ENCODE results near the gene GUCY2D.
"Not testable (repeated sequence)": the region's sequence is repeated elsewhere in the genome, so short reads cannot be mapped to it uniquely, and the experiment has no call there.

GUCY2D gene

DNA sequence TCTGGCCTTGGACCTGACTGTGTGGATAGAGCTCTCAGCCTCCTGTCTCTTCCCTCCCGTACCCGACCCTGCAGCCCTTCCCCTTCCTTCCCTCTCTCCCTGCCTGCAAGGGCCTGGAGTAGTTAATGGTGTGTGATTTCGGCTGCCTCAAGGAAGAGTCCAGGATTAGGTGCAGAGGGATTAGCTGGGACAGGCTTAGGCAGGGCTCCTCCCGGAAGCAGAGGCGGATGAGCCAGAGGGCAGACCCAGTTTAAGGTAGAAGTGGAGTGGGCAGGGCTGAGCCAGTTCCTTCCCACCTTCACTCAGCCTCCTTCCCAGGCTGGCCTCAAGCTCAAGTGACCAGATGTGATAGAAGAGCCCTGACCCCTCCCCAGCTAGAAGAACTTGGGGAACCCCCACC lies 16.8 kb downstream of the GUCY2D start:
- DNase-seq = no peak

GRCh38 chr17:8019665-8020650 lies 17.5 kb downstream of the GUCY2D start:
- no peak for DNase-seq

DNA sequence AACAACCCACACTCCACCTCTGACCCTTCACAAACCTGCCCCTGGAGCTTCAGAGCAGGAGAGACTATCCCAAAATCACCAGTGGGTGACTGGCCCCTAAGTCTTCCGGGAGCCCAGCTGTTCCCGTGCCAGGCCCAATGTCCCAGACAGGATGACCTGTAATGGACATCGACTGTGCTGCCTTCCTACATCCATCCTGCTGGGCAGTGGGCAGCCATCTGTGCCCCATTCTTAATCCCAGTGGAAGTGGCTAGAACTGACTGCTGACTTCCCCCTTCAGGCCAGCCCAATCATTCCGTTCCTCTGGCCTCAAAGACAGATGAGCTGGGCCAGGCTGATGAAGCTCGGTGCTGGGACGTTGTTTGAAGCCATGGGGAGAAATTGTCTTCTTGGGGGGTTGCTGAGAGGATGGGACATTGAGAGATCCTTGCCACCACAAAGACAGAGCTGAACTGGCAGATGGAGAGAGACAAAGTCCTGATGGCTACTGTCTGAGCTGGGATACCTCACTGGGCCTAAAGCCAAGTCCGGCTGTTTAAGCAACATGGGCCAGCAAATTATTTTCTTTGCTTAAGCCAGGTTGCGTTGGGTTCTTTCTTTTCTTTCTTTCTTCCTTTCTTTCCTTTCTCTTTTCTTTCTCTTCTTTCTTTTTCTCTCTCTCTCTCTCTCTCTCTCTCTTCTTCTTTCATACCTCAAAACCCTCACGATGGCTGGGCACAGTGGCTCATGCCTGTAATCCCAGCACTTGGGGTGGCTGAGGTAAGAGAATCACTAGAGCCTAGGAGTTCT lies 18.6 kb downstream of the GUCY2D start:
- no peak for DNase-seq

DNA sequence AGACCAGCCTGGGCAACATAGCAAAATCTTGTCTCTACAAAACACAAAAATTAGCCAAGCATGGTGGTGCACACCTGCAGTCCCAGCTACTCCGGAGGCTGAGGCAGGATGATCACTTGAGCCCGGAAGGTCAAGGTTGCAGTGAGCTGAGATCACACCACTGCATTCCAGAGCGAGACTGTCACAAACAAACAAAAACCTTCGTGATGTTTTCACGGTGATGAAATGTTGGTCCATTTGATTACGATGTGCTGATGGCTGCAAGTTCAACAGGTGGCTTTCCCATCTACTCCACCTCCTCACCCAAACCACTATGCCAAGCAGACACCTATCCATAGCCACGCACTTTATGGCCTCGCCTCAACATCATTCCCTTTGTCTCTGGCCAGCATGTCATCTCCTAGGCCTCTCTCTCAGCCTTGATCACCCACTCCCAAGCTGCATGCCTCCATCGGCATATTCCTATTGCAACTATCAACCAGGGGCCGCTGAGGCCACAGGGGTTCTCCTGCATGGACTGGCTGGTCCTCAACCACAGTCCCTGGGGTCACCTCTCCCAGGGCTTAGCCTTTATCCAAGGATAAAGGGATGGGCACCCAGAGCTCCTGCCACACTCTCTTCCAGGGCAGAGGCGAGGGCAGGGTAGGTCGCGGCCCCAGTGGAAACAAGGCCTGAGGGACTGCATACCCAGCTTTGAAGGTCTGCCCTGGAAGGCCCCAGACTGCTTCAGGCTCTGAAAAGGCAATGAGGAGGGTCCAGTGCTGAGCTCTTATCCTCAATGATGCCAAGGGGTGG lies 19.3 kb downstream of the GUCY2D start:
- no peak for DNase-seq

GRCh38 chr17:8022360-8023003 lies 20.1 kb downstream of the GUCY2D start:
- no peak for DNase-seq

DNA sequence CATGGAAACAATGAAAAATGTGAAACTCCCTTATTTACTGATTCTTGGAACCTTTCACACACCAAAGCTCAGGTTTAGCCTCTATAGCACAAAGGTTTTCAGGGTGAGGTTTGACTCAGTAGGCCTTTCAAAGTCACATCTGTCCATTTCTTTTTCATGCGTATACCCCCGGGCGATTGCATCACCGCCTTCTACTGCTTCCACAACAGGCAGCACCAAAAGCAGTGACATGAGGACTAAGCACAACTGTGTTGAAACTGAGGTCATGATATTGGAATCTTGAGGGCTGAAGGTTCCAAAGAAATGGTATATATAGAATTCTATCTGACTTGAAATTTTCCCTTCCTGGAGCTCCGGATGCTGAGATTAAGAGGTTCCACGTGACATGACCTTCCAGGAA lies 21.7 kb downstream of the GUCY2D start:
- not testable (repeated sequence) for DNase-seq

DNA sequence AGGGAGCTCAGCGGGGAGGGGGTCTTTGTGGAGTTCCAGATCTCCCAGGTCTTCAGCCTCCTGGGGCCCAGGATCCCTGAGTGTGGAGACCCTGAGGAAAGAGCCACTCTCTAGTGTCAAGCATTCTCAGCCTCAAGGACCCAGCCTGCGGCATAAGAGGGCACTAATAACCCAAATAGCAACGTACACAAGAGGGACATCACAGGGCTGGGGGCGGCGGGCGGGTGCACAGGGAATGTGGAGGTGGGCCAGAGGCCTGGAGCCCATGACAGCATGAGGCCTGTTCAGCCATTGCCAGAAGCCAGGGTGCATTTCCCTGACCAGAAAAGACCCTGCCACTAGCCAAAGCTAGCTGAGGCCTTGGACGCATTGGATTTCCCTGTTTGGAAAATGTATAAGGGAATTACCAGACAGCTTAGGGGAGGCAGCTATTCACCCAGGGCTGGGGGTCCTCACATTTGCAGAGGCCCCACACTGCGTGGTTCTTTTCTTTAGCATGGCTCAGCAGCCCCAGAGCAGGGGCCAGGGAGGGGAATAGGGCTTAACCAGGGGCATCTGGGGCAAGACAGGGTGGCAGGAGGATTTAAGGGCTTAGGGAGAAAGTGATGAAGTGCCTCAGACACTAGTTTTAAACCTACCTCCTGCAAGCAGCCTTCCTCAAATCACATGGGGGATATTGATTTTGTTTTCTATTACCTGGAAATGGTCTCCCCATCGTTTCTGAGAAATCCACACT lies 22.9 kb downstream of the GUCY2D start:
- no peak for DNase-seq

DNA sequence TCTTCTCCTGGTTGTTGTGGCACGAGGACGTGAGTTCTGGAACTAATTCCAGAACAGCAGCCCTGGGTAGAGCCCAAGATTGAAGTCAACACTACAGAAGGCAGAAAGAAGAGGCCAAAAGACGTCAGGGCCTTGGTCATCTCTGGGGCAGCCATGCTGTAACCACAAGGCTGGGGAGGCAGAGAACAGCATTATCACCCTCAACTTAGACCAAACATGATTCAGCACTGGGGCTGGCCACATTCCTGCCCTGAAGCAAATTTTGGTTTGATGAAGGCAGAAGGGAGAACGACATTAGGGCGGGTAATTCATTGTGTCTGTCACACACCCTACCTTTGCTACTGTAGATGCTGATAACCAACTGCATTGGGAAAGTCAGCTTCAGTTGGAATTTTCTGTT lies 26.7 kb downstream of the GUCY2D start:
- DNase-seq = no peak

DNA sequence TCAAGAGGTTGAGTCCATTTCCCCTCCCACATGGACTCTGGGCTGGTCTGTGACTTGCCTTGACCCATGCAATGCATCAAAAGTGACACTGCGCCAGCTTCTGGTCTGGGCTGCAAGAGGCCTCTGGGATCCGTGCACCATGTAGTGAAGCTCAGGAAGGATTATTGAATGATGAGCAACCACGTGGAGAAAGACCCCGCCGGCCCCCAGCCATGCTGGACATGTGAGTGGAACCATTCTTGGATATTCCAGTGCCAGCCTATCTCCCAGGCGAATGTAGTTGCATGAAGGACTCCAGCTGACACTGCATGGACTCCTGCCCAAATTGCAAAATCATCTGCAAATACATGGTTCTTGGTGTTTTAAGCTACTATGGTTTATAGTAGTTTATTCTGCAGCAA lies 28.8 kb downstream of the GUCY2D start:
- DNase-seq = no peak

- no peak for DNase-seq
Observed at GRCh38 chr17:8031950-8032349, 29.5 kb downstream of the GUCY2D start.

DNA sequence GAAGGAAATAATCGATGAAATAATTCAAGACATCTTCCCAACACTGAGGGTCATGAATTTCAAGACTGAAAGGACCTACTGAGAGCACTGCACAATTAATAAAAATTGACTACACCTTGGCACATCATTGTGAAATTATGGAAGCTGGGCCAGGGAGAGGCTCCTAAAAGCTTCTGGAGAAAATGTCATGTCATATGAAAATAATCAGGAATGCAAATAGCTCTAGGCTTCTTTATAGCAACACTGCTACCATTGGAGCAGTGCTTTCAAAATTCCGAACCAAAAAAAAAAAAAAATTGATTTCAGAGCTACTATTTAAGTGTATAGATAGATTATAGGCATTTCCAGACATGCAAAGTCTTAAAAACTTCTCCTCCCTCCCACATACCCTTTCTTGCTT lies 30.0 kb downstream of the GUCY2D start:
- DNase-seq = no peak

DNA sequence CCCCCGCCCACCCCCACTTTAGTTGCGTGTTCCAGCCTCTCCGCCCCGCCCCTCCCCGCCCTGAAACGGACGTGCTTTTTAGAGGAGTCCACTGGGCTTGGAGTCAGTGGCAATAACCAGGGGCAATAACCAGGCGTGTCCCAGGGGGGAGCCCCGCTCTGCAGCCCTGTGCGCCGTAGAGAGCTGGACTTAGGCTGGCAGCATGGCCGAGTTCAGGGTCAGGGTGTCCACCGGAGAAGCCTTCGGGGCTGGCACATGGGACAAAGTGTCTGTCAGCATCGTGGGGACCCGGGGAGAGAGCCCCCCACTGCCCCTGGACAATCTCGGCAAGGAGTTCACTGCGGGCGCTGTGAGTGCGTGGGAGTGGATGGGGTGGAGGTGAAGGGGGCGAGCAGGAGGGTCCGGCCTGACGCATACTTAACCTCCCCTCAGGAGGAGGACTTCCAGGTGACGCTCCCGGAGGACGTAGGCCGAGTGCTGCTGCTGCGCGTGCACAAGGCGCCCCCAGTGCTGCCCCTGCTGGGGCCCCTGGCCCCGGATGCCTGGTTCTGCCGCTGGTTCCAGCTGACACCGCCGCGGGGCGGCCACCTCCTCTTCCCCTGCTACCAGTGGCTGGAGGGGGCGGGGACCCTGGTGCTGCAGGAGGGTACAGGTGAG lies 36.7 kb downstream of the GUCY2D start, which contains the start of gene ALOX15B:
Gene ALOX15B, plus strand, starts transcription at position 106 of the 657 bp plus-strand sequence. Its CDS starts 97 bp downstream, at position 203.
- no peak for DNase-seq

- DNase-seq = no peak
Observed at GRCh38 chr17:8039611-8040168, 37.3 kb downstream of the GUCY2D start.

- DNase-seq = peak; percentile 54
Observed at GRCh38 chr17:8041249-8041928, 39.0 kb downstream of the GUCY2D start.

GRCh38 chr17:8041979-8042378 lies 39.6 kb downstream of the GUCY2D start:
- DNase-seq = no peak

- no peak for DNase-seq
Observed at GRCh38 chr17:8044819-8045810, 42.7 kb downstream of the GUCY2D start.

DNA sequence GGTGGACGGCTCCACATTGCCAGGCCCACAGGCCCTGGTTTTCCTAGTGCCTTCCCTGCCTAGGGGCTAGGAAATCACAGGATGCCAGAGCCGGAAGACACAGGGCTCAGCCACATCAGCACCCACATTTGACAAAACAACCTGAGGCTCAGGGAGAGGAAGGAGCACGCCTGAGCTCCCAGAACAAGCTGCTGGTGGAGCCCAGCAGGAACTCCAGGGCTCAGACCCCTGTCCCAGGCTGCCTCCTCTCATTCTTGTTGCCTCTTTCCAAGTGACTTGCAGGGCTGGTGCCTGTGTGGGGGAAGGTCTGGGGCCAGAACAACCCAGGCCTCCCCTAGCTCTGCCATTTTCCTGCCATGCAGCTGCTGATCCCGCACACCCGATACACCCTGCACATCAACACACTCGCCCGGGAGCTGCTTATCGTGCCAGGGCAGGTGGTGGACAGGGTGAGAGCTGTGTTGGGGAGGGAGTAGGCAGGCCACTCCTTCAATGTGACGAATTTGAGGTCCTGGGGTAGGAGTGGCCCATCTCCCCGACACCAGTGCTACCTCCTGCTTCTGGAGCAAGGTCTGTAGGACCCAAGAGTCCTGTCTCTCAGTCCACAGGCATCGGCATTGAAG lies 44.0 kb downstream of the GUCY2D start:
- no peak for DNase-seq
